IMR-90 (cell line): ENCODE data around the gene ANKRD53.

Experiments used
- BHLHE40 ChIP-seq: fragments of 150-350 bp; IDR thresholded peaks from 2 replicates; pipeline ENCODE4 v1.6.1; 2016; ENCODE audit warnings: mild to moderate bottlenecking, low read depth, low read length
- CHD1 ChIP-seq: IDR thresholded peaks from 2 replicates; pipeline ENCODE4 v1.6.1; 2012; ENCODE audit warnings: low read depth, low read length, improper control_type of control experiment
- FOS ChIP-seq: fragments of 150-350 bp; IDR thresholded peaks from 2 replicates; pipeline ENCODE4 v1.6.1; 2016; ENCODE audit warnings: low read depth, low read length
- MAFK ChIP-seq: IDR thresholded peaks from 2 replicates; pipeline ENCODE4 v1.6.1; 2012; ENCODE audit warnings: low read depth, low read length, improper control_type of control experiment
- MXI1 ChIP-seq: IDR thresholded peaks from 2 replicates; pipeline ENCODE4 v1.6.1; 2012; ENCODE audit warnings: low read depth, mild to moderate bottlenecking, low read length, moderate library complexity, borderline replicate concordance
- NFE2L2 ChIP-seq: fragments of 150-350 bp; IDR thresholded peaks from 2 replicates; pipeline ENCODE4 v1.6.1; 2016; ENCODE audit warnings: low read depth, mild to moderate bottlenecking, low read length
- POLR2A ChIP-seq: IDR thresholded peaks from 2 replicates; pipeline ENCODE4 v1.6.1; 2012; ENCODE audit warnings: mild to moderate bottlenecking, low read depth, low read length
- RAD21 ChIP-seq: IDR thresholded peaks from 2 replicates; pipeline ENCODE4 v1.6.1; 2012; ENCODE audit warnings: low read length, improper control_type of control experiment
- RFX5 ChIP-seq: IDR thresholded peaks from 2 replicates; pipeline ENCODE4 v1.8.0; 2012; ENCODE audit warnings: low read depth, mild to moderate bottlenecking, low read length, moderate library complexity
- TF ChIP-seq, protein P1 (sequence below): conservative IDR thresholded peaks from 2 replicates; pipeline ENCODE4 v1.5.1; 2012; ENCODE audit warnings: mild to moderate bottlenecking, low read depth, low read length, improper control_type of control experiment
- TF ChIP-seq, protein P2 (sequence below): fragments of 150-350 bp; IDR thresholded peaks from 2 replicates; pipeline ENCODE4 v1.6.1; 2016; ENCODE audit warnings: low read depth, mild to moderate bottlenecking, low read length, moderate library complexity, borderline replicate concordance

DNA sequence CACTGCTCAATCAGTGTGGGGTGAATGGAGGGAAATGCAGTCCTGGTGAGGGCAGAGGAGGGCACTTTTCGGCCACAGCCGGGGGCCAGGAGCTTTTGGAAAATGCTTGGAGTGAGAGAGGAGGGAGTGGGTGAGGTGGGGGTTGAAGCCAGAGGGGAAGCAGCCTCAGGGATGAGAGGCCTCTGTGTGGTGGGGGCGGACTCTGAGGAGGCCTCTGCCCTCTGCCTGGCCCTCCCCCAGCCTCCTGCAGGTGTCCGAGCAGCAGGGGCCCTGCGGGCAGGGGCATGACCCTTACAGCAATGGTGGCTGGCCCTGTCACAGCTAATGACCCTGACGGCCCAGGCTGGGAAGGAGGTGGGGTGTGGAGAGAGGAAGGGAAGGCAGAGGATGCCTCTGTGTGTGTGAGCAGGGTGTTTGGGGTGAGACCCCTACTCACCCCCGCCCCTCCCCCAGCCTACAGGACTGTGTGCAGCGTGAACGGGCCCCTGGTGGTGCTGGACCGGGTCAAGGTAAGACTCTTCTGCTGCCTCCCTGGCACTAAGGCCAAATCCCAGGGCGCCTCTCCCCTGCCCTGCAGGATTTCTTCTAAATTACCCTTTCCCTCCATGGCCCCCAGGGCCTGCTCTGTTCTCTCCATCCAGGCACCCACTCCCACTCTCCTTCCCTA is 35.1 kb upstream of the ANKRD53 start:
- TF ChIP-seq, protein P1, sequence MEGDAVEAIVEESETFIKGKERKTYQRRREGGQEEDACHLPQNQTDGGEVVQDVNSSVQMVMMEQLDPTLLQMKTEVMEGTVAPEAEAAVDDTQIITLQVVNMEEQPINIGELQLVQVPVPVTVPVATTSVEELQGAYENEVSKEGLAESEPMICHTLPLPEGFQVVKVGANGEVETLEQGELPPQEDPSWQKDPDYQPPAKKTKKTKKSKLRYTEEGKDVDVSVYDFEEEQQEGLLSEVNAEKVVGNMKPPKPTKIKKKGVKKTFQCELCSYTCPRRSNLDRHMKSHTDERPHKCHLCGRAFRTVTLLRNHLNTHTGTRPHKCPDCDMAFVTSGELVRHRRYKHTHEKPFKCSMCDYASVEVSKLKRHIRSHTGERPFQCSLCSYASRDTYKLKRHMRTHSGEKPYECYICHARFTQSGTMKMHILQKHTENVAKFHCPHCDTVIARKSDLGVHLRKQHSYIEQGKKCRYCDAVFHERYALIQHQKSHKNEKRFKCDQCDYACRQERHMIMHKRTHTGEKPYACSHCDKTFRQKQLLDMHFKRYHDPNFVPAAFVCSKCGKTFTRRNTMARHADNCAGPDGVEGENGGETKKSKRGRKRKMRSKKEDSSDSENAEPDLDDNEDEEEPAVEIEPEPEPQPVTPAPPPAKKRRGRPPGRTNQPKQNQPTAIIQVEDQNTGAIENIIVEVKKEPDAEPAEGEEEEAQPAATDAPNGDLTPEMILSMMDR = no peak
- TF ChIP-seq POLR2A (no peak), BHLHE40 (no peak), FOS (no peak), CHD1 (no peak), MXI1 (no peak), MAFK (no peak), RAD21 (no peak), NFE2L2 (no peak), RFX5 (no peak)
- TF ChIP-seq, protein P2, sequence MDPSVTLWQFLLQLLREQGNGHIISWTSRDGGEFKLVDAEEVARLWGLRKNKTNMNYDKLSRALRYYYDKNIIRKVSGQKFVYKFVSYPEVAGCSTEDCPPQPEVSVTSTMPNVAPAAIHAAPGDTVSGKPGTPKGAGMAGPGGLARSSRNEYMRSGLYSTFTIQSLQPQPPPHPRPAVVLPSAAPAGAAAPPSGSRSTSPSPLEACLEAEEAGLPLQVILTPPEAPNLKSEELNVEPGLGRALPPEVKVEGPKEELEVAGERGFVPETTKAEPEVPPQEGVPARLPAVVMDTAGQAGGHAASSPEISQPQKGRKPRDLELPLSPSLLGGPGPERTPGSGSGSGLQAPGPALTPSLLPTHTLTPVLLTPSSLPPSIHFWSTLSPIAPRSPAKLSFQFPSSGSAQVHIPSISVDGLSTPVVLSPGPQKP = no peak
